ENCODE results near the gene PAPPA2.

DNA sequence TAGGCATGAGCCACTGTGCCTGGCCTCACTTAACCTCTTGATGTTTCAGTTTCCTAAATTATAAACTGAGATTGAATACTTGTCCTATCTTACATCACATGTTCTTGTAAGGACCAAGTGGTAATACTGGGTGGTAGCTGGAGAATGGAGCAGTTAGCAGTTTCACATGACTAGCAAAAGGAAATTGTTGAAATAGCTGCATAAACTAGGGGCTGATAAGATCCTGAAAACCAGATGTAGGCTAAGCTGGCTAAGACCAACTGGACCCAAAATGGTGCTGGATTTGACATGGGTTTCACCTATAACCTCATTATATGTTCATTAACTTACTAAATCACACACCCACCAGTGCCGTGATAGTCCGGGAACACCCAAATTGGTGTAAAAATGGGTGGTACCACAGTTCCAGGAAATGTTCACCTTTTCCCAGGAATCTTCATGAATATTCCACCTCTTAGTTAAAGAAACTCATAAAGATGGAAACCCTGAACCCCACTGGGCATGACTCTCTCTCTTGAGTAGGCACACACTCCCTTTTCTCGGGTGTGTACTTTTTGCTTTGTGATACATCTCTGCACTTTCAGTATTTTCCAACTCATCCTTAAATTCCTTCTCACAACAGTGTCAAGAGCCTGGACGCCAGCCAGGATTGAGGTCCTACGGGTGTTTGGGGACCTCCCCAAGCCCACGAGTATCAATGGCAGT lies at the start of gene PAPPA2:
- no peak for TF ChIP-seq EZH2phosphoT487 (conservative IDR thresholded peaks at IDR 0.05; ENCODE audit: low read length)
- TF ChIP-seq, protein P1, sequence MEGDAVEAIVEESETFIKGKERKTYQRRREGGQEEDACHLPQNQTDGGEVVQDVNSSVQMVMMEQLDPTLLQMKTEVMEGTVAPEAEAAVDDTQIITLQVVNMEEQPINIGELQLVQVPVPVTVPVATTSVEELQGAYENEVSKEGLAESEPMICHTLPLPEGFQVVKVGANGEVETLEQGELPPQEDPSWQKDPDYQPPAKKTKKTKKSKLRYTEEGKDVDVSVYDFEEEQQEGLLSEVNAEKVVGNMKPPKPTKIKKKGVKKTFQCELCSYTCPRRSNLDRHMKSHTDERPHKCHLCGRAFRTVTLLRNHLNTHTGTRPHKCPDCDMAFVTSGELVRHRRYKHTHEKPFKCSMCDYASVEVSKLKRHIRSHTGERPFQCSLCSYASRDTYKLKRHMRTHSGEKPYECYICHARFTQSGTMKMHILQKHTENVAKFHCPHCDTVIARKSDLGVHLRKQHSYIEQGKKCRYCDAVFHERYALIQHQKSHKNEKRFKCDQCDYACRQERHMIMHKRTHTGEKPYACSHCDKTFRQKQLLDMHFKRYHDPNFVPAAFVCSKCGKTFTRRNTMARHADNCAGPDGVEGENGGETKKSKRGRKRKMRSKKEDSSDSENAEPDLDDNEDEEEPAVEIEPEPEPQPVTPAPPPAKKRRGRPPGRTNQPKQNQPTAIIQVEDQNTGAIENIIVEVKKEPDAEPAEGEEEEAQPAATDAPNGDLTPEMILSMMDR (IDR thresholded peaks at IDR 0.05; ENCODE audit: insufficient read depth, low read length, poor library complexity, severe bottlenecking), result no peak
